Loucy (cell line): ENCODE measurements around the gene TAL2.

Source experiments
- H2AFZ ChIP-seq: fragments of 200-600 bp; sonication (generic); 2 replicates; pipeline ENCODE4 v1.6.0; 2016; ENCODE audit warnings: antibody characterized with exemption, mild to moderate bottlenecking, low read length, moderate library complexity
- H3F3A ChIP-seq: fragments of 200-600 bp; 2 replicates; pipeline ENCODE4 v1.6.0; 2016; ENCODE audit warnings: antibody characterized with exemption, low read depth, mild to moderate bottlenecking
- H3K27me3 ChIP-seq: fragments of 200-600 bp; sonication (generic); 2 replicates; pipeline ENCODE4 v1.6.1; 2014; ENCODE audit warnings: low read length, mild to moderate bottlenecking; ENCODE audit not compliant: insufficient read depth, poor library complexity, severe bottlenecking
- H3K36me3 ChIP-seq: fragments of 200-600 bp; sonication (generic); 2 replicates; pipeline ENCODE4 v1.6.1; 2016; ENCODE audit warnings: low read length; ENCODE audit not compliant: insufficient read depth
- H3K4me1 ChIP-seq: fragments of 200-600 bp; sonication (generic); 2 replicates; pipeline ENCODE4 v1.5.1; 2014; ENCODE audit warnings: low read length, mild to moderate bottlenecking; ENCODE audit not compliant: insufficient read depth, poor library complexity, severe bottlenecking
- H3K4me2 ChIP-seq: fragments of 200-600 bp; sonication (generic); 2 replicates; pipeline ENCODE4 v1.6.0; 2014; ENCODE audit warnings: antibody characterized with exemption, low read length, low read depth, mild to moderate bottlenecking; ENCODE audit not compliant: poor library complexity, severe bottlenecking
- H3K4me3 ChIP-seq: fragments of 200-600 bp; sonication (generic); 2 replicates; pipeline ENCODE4 v1.5.1; 2014; ENCODE audit warnings: low read length, mild to moderate bottlenecking, mixed read lengths; ENCODE audit not compliant: poor library complexity, severe bottlenecking
- H3K79me2 ChIP-seq: fragments of 200-600 bp; sonication (generic); 2 replicates; pipeline ENCODE4 v1.6.1; 2014; ENCODE audit warnings: low read length; ENCODE audit not compliant: insufficient read depth
- H3K9ac ChIP-seq: fragments of 200-600 bp; sonication (generic); 2 replicates; pipeline ENCODE4 v1.6.0; 2014; ENCODE audit warnings: mild to moderate bottlenecking, low read depth, low read length, moderate library complexity; ENCODE audit not compliant: poor library complexity, severe bottlenecking
- H3K9me2 ChIP-seq: fragments of 200-600 bp; sonication (generic); replicated peaks from 2 replicates; pipeline ENCODE4 v1.6.1; 2016; ENCODE audit warnings: low read depth, low read length, mixed read lengths
- H3K9me3 ChIP-seq: fragments of 200-600 bp; sonication (generic); 2 replicates; pipeline ENCODE4 v1.6.1; 2014; ENCODE audit warnings: mild to moderate bottlenecking, antibody characterized with exemption, low read length, low read depth; ENCODE audit not compliant: insufficient read depth
- H4K20me1 ChIP-seq: fragments of 200-600 bp; sonication (generic); 2 replicates; pipeline ENCODE4 v1.6.0; 2014; ENCODE audit warnings: antibody characterized with exemption, low read length, mild to moderate bottlenecking; ENCODE audit not compliant: insufficient read depth, poor library complexity, severe bottlenecking
- CTCF ChIP-seq: fragments of 200-600 bp; sonication (generic); conservative IDR thresholded peaks from 2 replicates; pipeline ENCODE4 v1.5.1; 2014; ENCODE audit warnings: mild to moderate bottlenecking, antibody characterized with exemption, low read length
- EZH2phosphoT487 ChIP-seq: fragments of 200-600 bp; IDR thresholded peaks from 2 replicates; pipeline ENCODE4 v1.6.1; 2018; ENCODE audit warnings: antibody characterized with exemption, mild to moderate bottlenecking, moderate library complexity, borderline replicate concordance

Gene TAL2

GRCh38 chr9:105708405-105708804 lies 46.1 kb downstream of the TAL2 start:
- Histone ChIP-seq H3K27me3 (no peaks in the 10 kb centered on the region), H3K36me3 (peaks cover 24% of the 10 kb centered on the region; the same call in 1 of the 2 replicates), H3F3A (0 out of 2 replicates have a peak, but pooled peaks cover 3% of the 10 kb centered on the region), H4K20me1 (no peaks in the 10 kb centered on the region), H3K4me3 (no peak overlapping the region), H3K4me2 (no peak overlapping the region), H3K9ac (no peak overlapping the region), H3K79me2 (no peaks in the 10 kb centered on the region), H2AFZ (no peak overlapping the region), H3K4me1 (no peaks in the 10 kb centered on the region), H3K9me2 (no peaks in the 10 kb centered on the region), H3K9me3 (no peaks in the 10 kb centered on the region)
- TF ChIP-seq CTCF, result no peak
- TF ChIP-seq EZH2phosphoT487, result no peak

GRCh38 chr9:105710638-105711037 lies 48.4 kb downstream of the TAL2 start:
- TF ChIP-seq EZH2phosphoT487 (no peak), CTCF (no peak)
- Histone ChIP-seq H3K9ac (no peak overlapping the region), H3K27me3 (no peaks in the 10 kb centered on the region), H3F3A (0 out of 2 replicates have a peak, but pooled peaks cover 3% of the 10 kb centered on the region), H3K4me3 (no peak overlapping the region), H3K79me2 (no peaks in the 10 kb centered on the region), H3K4me1 (no peaks in the 10 kb centered on the region), H3K4me2 (no peak overlapping the region), H3K36me3 (peaks cover 31% of the 10 kb centered on the region; the same call in 1 of the 2 replicates), H2AFZ (no peak overlapping the region), H3K9me3 (no peaks in the 10 kb centered on the region; the same call in 1 of the 2 replicates), H4K20me1 (no peaks in the 10 kb centered on the region), H3K9me2 (no peaks in the 10 kb centered on the region)

- Histone ChIP-seq H2AFZ (no peak overlapping the region), H3K4me1 (no peaks in the 10 kb centered on the region), H3F3A (0 out of 2 replicates have a peak, but pooled peaks cover 3% of the 10 kb centered on the region), H3K4me2 (no peak overlapping the region), H3K9me2 (no peaks in the 10 kb centered on the region), H3K4me3 (no peak overlapping the region), H3K27me3 (no peaks in the 10 kb centered on the region), H4K20me1 (no peaks in the 10 kb centered on the region), H3K9me3 (no peaks in the 10 kb centered on the region; the same call in 1 of the 2 replicates), H3K9ac (no peak overlapping the region), H3K36me3 (peaks cover 22% of the 10 kb centered on the region; the same call in 1 of the 2 replicates), H3K79me2 (no peaks in the 10 kb centered on the region)
- TF ChIP-seq EZH2phosphoT487 (no peak), CTCF (no peak)
Observed at GRCh38 chr9:105711867-105712266, 49.6 kb downstream of the TAL2 start.
